Body of pancreas (tissue), 4 donors: ENCODE results near the gene NXPH4.

Source experiments
- POLR2A ChIP-seq, 3 donors: fragments of 450-650 bp; IDR thresholded peaks; one replicate each; pipeline ENCODE4 v1.6.1; 2016; ENCODE audit warnings: antibody characterized with exemption in 3 of 3, mild to moderate bottlenecking in 2 of 3
- TF ChIP-seq, protein P1 (sequence below), 7 experiments: fragments of 450-650 bp in 4 of 7; fragments of 200-600 bp in 3 of 7; sonication (generic) in 3 of 7; IDR thresholded peaks; one replicate each; pipeline ENCODE4 v1.5.1; 2016 to 2019; ENCODE audit warnings: antibody characterized with exemption in 7 of 7

DNA sequence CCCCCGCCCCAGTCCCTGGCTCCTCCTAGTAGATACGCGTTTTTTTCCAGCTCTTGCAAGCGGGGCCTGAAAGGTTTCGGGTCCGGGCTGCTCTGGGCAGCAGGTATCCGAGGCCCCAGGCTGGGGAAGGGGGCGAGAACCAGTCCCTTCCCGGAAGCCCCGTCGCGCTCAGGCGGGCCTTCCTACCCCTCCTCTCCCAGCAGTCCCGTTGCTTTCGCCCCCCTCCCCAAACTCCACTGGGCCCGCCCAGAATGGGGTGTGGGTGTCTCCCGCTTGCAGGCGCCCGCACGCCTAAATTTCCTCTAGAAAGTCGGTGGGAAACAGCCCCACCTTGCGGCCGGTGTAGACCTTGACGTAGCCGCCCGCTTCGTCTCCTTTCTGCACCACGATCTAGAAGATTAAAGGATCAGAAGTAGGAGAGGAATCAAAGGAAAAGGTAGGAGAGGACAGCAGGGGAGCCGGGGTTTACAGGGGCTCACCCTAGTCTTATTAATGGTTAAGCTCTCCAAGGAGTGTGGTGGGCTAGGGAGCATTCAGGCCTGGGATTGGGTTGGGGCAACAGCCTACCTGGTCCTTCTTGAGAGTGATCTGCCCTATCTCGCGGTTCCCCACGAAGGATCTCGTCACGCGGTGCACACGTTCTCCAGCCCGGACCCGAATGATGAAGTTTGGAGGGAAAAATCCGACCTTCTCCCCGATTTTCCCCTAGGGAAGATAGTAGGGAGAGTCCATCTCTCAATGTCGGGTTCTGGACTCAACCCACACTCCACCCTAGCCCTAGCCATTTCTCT is 27.1 kb downstream of the NXPH4 start:
- TF ChIP-seq POLR2A (IDR thresholded peaks at IDR 0.05) = no peak
- TF ChIP-seq, protein P1, sequence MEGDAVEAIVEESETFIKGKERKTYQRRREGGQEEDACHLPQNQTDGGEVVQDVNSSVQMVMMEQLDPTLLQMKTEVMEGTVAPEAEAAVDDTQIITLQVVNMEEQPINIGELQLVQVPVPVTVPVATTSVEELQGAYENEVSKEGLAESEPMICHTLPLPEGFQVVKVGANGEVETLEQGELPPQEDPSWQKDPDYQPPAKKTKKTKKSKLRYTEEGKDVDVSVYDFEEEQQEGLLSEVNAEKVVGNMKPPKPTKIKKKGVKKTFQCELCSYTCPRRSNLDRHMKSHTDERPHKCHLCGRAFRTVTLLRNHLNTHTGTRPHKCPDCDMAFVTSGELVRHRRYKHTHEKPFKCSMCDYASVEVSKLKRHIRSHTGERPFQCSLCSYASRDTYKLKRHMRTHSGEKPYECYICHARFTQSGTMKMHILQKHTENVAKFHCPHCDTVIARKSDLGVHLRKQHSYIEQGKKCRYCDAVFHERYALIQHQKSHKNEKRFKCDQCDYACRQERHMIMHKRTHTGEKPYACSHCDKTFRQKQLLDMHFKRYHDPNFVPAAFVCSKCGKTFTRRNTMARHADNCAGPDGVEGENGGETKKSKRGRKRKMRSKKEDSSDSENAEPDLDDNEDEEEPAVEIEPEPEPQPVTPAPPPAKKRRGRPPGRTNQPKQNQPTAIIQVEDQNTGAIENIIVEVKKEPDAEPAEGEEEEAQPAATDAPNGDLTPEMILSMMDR (IDR thresholded peaks at IDR 0.05) = peak; percentile 64 to 81 (median 76)
